Measurements from ENCODE around the gene CDH2.

The CDH2 gene

DNA sequence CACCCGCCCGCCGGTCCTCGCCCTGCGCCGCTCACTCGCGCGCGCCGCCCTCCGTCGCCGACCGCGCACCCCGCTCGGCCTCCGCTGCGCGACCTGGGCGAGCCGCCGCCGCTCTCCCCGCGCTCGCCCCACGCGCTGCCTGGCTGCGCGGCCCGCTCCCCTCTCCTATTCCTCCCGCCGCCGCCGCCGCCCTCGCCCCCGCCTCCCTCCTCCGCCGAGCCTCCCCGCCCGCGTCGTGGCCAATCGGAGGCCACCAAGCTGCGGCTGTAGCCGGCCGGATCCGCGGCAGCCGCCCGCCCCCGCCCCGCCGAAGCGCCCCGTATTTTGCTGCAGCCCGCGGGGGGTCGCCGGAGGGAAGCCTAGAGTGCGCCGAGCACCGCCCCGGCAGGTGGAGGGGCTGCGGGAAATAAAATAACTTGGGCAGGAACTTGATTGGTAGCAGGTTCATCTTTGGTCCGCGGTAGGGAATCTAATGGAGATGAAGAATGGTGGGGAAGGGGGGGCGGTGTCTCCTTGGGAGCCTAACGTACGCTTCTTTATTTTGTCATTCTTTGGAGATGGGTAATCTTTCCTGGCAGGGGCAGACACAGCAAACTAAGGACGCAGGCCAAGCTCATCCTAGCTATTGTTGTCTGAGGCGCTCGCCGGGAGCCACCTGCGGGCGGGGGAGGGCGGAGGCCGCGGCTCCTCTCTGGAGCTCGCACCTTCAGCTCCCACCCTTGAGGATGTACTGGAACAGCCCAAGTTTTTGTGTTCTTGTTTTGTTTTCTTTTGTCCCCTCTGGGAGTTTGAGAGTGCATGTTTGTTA is 1.1 kb upstream of the CDH2 start:
- no peak for TF ChIP-seq GATA2 (IDR thresholded peaks at IDR 0.05; ENCODE audit: low read depth, low read length)
- no peak for TF ChIP-seq GATA3 (IDR thresholded peaks at IDR 0.05; ENCODE audit: low read depth, low read length)

DNA sequence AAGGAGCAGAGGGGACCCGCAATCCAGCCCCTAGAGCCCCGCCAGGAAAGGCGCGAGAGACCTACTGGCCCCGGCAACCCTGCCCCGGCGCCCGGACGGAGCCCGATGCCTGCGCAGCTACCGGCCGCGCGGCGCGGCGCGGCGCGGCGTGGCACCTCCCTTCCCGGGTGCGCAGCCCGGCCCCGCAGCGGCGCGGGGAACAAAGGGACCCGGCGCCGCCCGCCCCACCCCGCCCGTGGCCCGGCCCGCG is 307 bp downstream of the CDH2 start:
- TF ChIP-seq GATA2 (IDR thresholded peaks at IDR 0.05; ENCODE audit: low read depth, low read length) (no peak), GATA3 (IDR thresholded peaks at IDR 0.05; ENCODE audit: low read depth, low read length) (no peak)

- TF ChIP-seq GATA3 (IDR thresholded peaks at IDR 0.05; ENCODE audit: low read depth, low read length), result no peak
- no peak for TF ChIP-seq GATA2 (IDR thresholded peaks at IDR 0.05; ENCODE audit: low read depth, low read length)
Measured at GRCh38 chr18:28175930-28176697, 816 bp downstream of the CDH2 start.

GRCh38 chr18:28175150-28175929 is 1.6 kb downstream of the CDH2 start:
- no peak for TF ChIP-seq GATA3 (IDR thresholded peaks at IDR 0.05; ENCODE audit: low read depth, low read length)
- no peak for TF ChIP-seq GATA2 (IDR thresholded peaks at IDR 0.05; ENCODE audit: low read depth, low read length)

- TF ChIP-seq GATA2 (IDR thresholded peaks at IDR 0.05; ENCODE audit: low read depth, low read length), result no peak
- no peak for TF ChIP-seq GATA3 (IDR thresholded peaks at IDR 0.05; ENCODE audit: low read depth, low read length)
Measured at GRCh38 chr18:28174181-28174905, 2.6 kb downstream of the CDH2 start.

DNA sequence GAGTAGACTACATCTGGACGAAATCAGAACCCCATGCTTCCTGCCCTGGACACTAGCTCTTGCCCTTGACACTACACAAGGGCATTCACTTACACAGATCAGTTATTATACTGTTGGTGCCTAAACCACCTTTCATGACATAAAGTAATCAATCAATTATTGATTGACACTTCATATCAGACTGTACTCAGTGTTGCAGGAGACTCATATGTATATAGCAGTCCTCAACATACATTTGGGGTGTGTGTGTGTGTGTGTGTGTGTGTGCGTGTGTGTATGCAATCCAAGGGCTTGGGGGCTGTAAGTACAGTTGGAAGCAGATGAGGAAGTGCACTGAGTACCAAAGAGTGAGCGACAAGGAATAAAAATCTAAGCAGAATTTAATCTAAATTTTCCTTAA is 5.1 kb downstream of the CDH2 start:
- TF ChIP-seq GATA3 (IDR thresholded peaks at IDR 0.05; ENCODE audit: low read depth, low read length) (no peak), GATA2 (IDR thresholded peaks at IDR 0.05; ENCODE audit: low read depth, low read length) (no peak)

- no peak for TF ChIP-seq GATA2 (IDR thresholded peaks at IDR 0.05; ENCODE audit: low read depth, low read length)
- no peak for TF ChIP-seq GATA3 (IDR thresholded peaks at IDR 0.05; ENCODE audit: low read depth, low read length)
Measured at GRCh38 chr18:28168725-28169124, 8.2 kb downstream of the CDH2 start.

- TF ChIP-seq GATA2 (IDR thresholded peaks at IDR 0.05; ENCODE audit: low read depth, low read length), result no peak
- no peak for TF ChIP-seq GATA3 (IDR thresholded peaks at IDR 0.05; ENCODE audit: low read depth, low read length)
Measured at GRCh38 chr18:28167835-28168349, 9.0 kb downstream of the CDH2 start.

GRCh38 chr18:28164771-28165483 is 12.0 kb downstream of the CDH2 start:
- TF ChIP-seq GATA3 (IDR thresholded peaks at IDR 0.05; ENCODE audit: low read depth, low read length), result no peak
- no peak for TF ChIP-seq GATA2 (IDR thresholded peaks at IDR 0.05; ENCODE audit: low read depth, low read length)

- TF ChIP-seq GATA3 (IDR thresholded peaks at IDR 0.05; ENCODE audit: low read depth, low read length) (no peak), GATA2 (IDR thresholded peaks at IDR 0.05; ENCODE audit: low read depth, low read length) (no peak)
Measured at GRCh38 chr18:28163201-28163775, 13.6 kb downstream of the CDH2 start.

DNA sequence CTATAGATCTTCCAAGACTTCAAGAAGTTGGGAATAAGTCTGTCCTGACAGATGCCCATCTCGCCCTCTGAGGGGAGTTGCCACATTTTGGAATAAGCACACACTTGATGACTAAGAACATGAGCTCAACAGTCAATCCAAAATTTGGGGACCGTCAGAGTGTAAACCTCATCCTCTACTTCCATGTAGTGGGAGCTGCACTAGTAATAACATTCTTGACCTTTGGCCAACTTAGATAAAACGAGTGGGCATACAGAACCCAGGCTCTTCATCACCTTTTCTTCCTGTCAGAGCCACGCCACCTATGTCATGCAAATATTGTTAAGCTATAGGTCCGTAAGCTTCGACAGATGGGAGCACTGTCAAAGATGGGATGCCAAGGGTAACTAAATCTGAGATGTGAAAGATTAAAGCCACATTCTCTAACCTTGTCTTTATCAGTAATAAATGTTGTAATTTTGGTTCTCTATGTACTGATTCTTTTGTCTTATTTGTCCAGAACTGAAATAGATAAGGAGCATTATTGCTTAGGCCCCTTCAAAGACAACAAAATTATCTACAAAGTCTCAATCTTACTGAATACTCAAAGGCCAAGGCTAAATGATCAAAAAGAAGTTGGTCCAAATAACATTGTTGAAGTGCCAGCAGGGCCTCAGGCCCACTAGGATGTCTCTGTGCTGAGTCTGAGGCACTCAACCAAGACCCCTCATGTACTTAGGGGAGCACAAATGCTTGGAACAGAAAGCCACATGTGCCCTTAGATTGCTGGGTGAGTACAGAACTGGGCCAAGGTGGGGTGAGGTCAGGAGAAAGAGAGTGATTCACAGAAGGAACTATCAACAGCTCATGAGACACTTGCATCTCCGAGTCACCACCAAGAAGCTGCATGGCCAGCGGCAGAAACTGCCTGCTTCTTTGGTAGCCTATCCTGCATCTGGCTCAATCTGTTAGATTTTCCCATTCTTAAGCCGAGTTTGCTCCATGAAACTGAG is 15.0 kb downstream of the CDH2 start:
- TF ChIP-seq GATA3 (IDR thresholded peaks at IDR 0.05; ENCODE audit: low read depth, low read length) (no peak), GATA2 (IDR thresholded peaks at IDR 0.05; ENCODE audit: low read depth, low read length) (no peak)

GRCh38 chr18:28159055-28159454 is 17.9 kb downstream of the CDH2 start:
- no peak for TF ChIP-seq GATA3 (IDR thresholded peaks at IDR 0.05; ENCODE audit: low read depth, low read length)
- no peak for TF ChIP-seq GATA2 (IDR thresholded peaks at IDR 0.05; ENCODE audit: low read depth, low read length)

All from SH-SY5Y (cell line).